Activated CD4-positive, alpha-beta T cell treated with anti-CD3 and anti-CD28 coated beads, Interleukin-2, amount 50 U/mL, for 1 hour (primary cell): ENCODE measurements around the gene WDR46.
A peak's percentile ranks its signal among the peaks of the same experiment; 100 is the strongest.

Experiments
- DNase-seq: peaks from one replicate; pipeline ENCODE4 v3.0.0-alpha.2; 2020

WDR46 gene

DNA sequence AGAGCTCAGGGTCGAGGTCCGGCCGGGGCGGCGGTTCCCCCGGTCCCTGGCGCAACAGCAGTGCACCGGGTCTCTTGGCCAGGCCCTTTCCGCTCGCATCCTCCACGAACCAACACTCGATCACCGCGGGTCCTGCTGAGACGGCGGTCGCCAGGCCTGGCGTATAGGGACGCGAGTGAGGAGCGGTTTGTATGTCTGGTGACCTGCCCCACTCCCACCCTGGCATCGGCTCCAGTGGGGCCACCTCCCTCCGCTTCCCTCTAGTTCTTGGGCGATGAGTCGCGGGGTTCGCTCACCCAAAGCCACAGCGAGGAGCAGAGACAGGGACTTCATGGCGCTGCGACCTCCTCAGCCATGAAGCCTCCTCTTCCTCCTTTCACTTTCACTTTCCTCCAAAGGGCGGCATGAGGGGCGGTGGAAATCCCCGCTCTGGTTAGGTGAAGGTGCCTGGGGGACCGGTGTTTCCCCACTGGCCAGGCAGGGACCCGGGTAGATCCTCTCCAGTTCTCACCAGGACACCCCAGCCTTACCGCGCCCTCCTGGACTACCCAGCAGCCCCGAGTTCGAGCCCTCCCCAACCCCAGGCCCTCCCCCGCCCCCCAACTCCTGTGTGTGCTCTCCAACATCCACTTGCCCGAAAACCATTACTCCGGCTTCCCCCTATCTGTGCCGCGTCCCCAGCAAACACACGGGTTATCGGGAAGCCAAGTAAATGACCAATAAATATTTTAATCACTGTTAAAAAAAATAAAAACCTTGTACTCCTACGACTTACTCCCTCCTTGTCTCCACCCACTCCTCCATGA is 24.9 kb upstream of the WDR46 start, which contains the start of gene TAPBP:
TSS of gene TAPBP (minus strand) at position 370 of the 806 bp plus-strand sequence. CDS start at position 333, 37 bp downstream.
- DNase-seq = peak; percentile 83

DNA sequence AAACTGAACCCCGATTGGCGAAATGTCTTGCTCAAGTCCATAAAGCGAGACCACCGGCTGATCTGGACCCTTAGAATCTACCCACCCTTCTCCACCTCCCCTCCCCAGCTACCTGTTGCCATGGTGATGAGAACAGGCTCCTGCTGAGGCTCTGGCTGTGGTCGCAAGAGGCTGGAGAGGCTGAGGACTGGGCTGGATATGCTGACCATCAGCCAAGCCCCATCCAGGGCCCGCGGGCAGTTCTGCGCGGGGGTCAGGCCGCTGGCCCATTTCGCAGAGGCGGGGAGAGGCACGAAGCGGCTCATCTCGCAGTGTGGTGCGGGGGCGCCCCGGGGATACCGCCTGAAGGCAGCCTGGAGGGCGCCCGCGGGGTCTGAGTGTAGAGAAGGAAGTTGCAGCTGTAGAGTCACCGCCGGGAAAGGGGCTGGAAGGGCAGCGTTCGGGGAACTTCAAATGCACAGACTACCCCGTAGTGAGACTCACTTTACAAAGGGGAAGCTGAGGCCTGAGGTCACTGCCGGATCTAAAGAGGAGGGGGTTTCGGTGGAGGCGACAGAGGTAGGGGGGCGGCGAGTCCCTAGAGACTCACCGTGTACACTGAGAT is 24.2 kb upstream of the WDR46 start:
- DNase-seq = peak; percentile 33

DNA sequence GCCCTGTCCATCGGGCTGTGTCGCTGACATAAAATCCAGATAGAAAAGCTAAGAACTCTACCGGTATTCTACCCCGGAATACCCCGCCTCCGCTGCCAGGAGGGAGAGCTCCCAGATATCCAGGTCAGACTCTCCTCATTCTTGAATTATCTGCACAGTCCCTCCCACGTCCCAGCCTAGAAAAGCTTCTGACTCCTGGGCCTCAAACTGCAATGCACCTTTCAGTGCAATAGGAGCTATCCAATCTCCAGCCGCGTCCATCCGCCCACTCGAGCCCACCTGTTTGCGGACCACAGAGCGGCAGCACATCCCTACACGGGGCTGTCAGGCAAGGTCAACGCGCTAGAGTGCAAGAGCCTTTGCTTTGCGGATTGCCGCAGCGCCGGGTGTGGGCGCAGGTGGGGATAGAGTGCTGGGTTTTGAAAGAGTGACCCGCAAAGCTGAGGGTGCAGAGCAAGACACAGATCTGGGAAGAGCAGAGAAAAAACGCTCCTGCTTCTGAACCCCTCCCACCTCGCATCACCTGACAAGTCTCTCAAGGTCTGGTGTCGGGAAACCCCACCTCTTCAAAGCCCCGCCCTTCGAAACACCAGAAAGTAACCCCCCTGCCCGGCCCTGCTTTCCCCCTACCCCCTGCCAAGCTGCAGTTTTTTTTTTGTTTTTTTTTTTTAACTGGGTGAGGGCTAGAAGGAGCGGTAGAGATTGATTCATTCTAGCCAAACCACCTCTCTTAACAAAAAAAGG is 23.5 kb upstream of the WDR46 start:
- peak; percentile 85 for DNase-seq

DNA sequence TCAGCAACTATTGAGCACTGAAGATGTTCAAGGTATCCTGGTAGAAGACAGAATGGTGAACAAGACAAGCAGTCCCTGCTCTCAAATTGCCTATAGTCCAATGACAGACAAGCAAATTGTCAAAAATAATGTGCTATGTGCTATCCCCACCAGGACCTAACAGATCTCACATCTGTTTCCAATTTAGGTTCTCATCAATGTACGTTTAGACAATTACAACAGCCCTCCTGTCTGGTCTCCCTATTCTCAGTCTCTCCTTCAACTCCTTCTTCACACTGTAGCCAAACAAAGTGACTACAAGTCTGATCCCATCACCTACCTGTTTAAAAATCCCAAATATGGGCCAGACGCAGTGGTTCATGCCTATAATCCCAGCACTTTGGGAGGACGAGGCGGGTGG is 17.3 kb upstream of the WDR46 start:
- DNase-seq = no peak

DNA sequence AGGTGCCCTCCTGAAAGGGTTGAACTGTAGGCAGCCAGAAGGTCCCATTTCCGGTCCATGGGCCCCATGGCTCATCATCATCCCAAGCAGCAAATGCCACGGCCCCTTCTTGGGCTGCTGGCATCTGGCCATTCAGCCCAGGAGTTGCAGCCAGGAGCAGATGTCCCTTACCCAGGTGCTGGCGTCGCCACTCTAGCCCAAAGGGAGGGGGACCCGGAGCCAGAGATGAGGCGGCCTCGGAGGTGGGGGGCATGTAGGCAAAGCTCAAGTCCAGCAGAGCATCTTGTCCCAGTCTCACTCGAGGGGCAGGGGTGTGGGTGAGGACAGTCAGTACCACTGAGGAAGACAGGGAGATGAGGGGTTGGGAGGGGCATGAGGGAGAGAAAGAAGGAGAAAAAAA is 16.0 kb upstream of the WDR46 start:
- DNase-seq = no peak

DNA sequence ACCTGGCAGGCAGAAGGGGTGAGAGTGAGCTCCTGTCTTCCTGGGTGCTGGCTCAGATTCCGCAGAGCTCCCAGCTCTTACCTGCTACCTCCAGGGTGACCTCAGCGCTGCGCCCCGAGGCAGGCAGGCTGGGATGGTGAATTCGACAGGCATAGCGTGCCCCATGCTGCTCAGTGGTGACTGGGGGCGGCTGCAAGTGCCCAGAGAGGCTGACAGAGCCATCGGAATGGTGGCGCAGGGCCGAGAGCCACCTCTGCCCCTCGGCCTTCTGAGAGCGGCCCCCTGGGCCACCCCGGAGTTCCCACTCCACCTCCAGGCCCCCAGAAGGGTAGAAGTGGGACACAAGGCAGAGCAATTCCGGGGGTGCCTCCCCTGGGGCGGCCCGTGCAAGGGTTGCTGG is 15.2 kb upstream of the WDR46 start:
- DNase-seq = no peak

DNA sequence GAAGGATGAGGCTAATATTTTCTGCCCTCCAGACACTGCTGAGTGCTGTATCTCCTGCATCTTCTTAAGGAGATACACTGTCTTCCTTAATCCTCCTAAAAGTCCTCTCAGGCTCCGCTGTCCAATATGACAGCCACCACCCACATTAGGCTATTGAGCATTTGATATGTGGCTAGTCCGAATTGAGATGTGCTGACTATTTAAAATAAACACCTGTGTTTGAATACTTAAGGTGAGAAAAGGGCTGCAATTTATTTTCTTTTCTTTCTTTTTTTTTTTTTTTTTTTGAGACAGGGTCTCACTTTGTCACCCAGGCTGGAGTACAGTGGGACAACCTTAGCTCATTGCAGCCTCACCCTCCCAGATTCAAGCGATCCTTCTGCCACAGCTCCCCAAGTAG is 12.8 kb upstream of the WDR46 start:
- DNase-seq = no peak

DNA sequence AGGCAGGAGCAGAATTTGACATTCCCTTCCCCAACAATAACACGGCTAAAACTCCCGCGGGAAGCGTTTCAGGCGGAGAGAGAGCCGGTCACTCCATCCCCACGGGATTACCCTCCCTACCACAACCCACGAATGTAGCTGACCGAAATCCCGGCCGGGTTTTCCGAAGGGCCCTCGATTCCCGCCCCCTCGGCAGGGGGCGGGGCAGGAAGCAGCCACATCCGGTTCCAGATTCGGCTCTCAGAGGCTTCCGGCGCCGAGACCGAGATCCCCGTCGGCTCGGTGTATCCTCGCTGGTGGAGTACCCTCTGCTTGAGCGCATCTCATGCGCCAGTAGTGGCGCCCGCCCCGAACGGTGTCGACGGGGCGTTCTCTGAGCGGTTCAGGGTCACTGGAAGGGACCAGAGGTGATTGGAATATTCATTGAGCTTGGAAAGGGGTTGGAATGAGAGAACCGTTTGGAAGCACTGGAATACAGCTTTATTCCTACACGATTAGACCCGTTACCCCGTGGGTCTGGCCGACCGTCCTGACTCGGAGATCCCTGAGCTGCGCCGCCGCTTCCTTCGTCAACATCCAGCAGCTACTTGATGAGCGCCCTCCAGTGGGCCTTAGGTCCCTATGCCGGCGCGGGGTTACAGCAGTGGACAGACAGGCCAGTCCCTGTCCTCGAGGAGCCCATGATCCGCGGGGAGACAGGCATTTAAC is 10.4 kb upstream of the WDR46 start:
- DNase-seq = peak; percentile 94

DNA sequence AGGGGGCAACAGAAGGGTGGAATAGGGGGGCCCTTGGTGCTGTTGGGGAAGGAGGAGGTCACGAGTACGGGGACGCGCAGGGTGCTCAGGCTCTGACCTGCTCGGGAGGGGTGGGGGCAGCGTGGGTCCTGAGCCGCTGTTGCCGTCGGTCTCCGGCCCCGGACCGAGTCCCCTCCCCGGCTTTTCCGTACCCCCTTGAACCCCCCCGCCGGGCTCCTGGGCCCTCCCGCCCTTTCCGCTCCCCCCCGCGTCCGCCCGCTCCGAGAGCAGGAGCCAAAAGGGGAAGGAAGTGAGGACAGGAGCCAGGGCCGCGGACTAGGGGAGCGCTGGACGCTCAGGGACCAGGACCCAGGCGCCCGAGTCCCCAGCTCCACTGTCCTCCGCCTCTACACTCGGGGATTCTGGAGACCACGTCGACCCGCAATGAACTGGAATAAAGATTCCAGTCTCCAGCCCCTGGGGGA is 9.8 kb upstream of the WDR46 start, which contains the start of gene RGL2:
TSS of gene RGL2 (minus strand) at position 170 of the 464 bp plus-strand sequence. CDS start 332 bp downstream, outside the sequence.
- peak; percentile 60 for DNase-seq

DNA sequence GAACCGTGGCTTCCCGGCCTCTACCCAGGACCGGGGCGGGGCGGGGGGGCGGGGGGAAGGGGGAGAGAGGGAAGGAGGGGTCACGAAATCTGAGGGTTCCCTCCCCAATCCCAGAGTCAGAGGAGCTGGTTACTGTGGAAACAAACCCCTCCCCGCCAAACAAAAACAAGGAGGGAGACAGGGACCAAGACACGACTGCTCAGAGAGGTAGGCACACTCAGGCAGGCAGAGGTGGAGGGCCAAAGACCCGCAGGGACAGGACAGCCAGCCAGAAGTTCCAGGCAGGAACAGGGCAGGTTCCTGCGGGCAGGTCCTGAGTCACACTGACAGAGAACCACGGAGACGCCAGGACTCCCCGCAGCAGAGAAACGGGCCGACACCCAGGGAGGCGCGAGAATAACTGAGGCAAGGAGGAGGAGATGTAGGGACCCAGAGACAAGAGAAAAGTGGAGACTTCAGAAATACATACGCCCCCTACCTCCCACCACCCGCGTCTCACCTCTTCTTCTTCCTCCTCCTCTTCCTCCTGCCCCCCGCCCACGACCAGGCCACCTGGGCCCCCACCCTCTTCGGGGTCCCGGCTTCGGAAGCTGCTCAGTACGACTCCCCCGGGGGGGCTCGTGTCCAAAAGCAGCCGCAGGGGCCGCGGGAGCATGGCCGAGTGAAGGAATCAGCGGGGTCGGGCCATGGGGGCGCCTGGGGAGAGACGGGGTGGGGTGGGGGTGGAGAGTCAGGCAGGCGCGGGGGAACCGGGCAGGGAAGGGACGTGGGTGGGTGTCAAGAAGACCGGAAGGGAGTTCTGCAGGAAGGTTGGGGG is 9.1 kb upstream of the WDR46 start:
- DNase-seq = peak; percentile 66

DNA sequence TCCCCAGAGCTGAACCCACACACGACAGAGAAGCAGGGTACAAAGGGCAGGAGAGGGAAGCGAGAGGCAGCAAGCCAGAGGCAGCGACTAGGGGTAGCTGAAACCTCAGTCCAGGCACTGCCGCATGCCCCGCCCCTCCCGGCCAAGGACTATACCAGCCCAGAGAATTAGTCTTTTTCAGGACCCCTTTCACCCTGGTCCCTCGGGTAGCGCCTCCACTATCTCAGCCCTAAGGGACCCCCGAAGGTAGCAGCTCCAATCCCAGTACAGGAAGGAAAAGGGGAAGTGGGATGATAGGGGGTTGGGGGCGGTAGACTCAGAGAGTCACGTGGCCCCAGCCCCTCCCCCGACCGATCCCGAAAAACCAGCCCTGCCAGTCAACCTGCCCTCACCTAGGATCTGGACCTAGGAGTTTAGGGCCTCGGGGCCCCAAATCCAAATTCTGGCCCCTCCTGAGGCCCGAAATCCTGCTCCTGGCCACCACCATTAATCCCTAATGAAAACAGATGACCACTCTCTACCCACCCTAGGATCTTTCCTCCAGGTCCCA is 8.4 kb upstream of the WDR46 start:
- no peak for DNase-seq

DNA sequence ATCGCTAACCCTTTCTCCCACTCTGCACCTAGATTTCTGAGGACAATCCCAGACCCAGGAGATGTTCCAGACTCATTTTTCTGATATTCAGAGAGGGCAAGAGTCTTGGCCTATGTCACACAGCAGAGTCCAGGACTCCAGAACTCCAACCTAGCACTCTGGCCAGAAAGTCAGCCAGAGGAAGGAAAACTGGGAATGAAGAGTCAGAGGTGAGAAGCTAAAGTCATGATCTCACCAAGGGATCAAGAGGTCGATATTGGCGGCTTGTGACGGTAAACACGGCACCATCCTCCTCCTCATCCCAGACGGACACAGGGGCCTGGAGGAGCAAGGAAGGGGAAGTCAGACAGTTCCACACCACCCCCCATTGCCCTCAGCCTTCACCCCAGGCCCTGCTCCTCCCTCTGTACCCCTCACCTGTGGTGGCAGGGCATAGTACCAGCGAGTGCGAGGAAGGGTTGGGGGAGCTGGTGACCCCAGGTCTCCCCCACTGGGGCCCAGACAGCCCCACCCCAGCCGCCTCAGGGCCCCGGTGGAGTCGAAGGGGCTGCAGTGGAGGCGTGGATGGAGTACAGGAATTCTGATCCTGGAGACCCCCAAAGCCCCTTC is 7.9 kb upstream of the WDR46 start:
- no peak for DNase-seq

DNA sequence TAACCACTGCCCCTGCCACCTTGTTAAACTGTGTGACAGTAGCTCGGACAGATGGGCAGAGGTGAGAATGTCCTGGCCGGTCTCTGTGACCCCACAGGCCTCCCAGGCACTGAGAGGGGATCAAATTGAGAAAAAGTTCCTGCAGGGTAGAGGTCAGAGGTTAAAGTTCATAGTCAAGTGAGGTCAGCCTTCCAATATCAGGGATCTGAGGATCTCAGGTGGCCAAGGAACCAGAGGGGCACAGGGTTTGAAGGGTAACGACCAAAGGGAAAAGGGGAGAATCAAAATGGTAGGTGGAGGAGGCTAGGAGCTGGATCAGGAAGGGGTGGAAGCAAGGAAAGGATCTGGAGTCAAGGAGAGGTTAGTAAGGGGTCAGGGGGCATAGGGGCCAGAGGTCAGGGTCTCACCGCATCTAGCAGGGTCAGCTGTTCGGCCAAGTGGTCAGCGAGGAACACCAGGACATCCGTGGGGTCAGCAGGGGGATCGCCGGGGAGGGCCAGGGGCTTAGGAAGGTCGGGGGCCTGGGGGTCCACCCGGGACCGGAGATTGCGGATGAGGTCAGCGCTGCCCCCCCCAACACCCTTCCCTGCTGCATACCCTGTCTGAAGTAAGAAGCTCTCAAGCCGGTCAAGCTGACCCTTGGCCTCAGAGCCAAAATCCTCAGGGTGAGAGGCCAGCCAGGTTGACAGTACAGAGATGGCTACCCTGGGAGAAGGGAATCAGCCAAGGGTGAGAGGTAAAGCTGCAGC is 6.8 kb upstream of the WDR46 start:
- no peak for DNase-seq

DNA sequence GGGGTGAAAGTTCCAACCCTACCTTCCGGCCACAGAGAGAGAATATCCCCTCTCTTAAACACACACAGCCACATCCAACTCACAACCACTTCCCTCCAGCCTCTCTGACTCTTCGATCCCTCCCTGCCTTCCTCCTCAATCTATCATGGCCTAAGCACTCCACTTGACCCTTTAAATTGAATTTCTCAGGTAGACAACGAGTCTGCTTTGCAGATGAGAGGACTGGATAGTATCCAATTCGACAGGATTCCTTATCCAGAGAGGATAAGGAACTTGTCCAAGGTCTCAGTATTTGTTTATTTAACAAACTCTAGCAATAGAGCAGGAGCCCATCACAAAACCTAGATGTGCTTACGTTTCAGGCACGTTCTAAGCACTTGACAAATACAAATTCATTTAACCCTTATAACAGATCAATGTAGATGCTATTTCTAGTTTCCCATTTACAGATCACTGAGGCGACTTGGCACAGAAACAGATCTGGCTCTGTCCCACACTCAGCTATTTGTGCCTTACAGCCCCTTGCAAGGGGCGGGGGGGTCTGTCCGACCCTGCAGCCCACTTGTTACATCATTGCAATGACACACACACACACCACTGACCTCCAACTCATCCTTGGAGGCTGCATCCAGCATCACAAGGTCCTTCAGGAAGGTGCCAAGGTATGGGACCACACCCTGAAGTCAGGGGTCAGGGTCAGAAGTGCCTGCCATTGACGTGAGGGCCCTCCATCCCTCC is 5.2 kb upstream of the WDR46 start:
- DNase-seq = no peak

DNA sequence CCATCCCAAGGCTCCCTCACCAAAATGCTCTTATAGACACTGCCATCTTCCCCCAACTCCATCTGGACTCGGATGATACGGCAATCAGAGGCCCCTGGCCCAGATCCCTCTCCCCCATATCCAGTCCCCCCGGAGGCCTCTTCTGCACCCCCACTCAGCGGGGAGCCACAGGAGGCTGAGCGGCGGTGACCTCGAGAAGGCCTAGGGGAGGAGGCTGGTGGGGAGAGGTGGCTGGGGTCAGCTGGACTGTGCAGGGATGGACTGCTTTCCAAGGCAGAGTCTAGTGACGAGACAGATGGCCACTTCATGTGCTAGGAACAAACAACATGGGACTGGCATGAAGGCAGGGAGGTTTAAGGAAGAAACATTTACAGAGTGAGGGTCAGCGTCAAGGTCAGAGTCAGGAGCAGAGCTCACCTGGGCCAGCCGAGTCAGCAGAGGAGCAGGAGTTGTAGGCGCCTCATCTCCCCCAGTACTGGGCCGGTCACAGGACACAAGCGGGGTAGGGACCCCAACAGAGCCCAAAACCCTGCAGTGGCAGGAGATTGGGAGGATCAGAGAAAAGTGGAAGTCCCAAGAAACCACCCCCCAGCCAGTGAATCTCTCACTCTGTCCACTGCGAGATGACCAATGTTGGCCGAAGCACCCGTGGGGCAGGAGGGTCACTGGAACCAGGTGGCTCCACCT is 4.1 kb upstream of the WDR46 start:
- DNase-seq = no peak

DNA sequence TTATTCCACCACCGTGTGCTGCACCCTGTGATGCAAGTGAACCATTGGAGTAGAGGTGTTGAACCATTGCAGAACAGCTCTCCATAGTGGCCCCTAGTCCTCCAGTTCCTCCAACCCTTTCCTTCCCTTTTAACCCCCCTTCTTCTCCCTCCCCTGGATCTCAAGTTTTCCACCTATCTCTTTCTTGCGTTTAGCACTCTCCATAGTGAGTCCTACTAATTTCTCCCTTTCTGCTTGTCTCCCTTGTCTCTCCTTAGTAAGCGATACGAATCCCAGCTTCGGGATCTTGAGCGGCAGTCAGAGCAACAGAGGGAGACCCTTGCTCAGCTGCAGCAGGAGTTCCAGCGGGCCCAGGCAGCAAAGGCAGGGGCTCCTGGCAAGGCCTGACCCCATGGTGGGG is 1.4 kb upstream of the WDR46 start:
- DNase-seq = no peak

DNA sequence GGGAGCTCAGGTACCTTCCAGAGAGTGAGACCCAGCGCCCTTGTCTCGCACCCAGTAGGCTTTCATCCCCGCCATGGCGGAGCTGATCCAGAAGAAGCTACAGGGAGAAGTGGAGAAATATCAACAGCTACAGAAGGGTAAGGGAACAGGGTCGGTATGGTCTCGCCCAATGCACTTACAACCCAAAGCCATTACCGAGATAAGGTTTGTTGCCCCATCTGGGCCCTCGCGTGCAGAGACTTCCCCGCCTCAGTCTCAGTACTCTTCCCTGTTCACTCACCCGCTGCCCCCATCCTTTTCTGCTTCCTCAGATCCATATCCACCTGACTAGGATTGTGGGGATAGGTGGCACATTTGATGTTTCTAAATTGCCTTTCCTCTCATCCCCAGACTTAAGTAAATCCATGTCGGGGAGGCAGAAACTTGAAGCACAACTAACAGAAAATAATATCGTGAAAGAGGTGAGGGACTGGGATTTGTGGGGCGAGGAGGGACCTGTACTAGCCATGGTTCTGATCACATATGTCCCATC is 811 bp upstream of the WDR46 start:
- no peak for DNase-seq

DNA sequence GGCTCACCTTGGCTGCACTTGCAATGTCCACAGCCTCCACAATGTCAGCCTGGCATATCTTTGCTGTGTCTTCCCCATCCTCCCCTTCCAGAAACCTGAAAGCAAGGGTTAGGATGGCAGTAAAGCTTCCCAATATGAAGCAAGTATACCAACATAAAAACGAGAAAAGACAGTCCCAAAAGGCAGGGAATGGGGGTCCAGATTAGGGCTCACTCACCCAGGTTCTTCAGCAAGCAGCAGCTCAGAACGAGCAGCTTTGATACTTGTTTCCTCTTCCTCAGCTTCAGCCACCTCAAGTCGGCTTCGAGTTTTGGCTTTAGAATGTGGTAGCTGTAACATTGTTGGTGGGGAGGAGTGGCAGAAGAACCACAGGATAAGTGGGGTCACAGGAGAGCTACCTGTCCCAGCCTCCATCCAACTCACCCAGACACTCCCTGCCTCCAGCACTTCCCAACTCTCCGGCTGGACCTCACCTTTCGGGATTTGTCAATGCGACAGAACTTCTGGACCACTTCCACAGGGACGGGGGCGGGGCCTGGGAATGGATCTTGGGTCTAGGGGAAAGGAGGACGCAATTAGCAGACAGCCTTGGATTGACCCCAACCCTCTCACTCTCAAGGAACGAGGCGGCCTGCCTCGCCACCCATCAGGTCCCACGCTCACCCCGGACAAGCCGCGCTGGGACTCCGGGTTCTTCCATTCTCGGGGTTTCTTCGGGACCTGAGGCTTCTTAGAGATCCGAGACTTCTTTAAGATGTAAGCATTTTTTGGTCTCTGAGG is 708 bp downstream of the WDR46 start:
- DNase-seq = no peak
